Type B pancreatic cell (in vitro differentiated cells): ENCODE results near the gene SRC. TPM values are rescaled to one million over a fixed set of nuclear protein-coding genes. Genes with fewer than 3 reads are reported as not detected.
A peak's percentile ranks its signal among the peaks of the same experiment; 100 is the strongest.

ENCODE experiments used
- DNase-seq: peaks from one replicate; pipeline ENCODE4 v3.0.0; 2021; ENCODE audit warnings: mixed read lengths; ENCODE audit not compliant: unreplicated experiment; ENCODE audit errors: extremely low spot score
- H3K27ac Mint-ChIP-seq: 2 replicates; pipeline ENCODE4 v1.8.0; 2021; ENCODE audit warnings: mild to moderate bottlenecking, mixed read lengths
- H3K27me3 Mint-ChIP-seq: 2 replicates; pipeline ENCODE4 v1.8.0; 2021; ENCODE audit warnings: mixed read lengths
- H3K36me3 Mint-ChIP-seq: 2 replicates; pipeline ENCODE4 v1.8.0; 2021; ENCODE audit warnings: mixed read lengths
- H3K4me1 Mint-ChIP-seq: one replicate; pipeline ENCODE4 v1.8.0; 2021; ENCODE audit warnings: mixed read lengths; ENCODE audit not compliant: unreplicated experiment
- H3K4me3 Mint-ChIP-seq: 2 replicates; pipeline ENCODE4 v1.8.0; 2021; ENCODE audit warnings: mild to moderate bottlenecking, mixed read lengths
- H3K9me3 Mint-ChIP-seq: 2 replicates; pipeline ENCODE4 v1.8.0; 2021; ENCODE audit warnings: mixed read lengths
- CTCF ChIP-seq: fragments of 200-600 bp; sonication (generic); conservative IDR thresholded peaks from 2 replicates; pipeline ENCODE4 v1.5.0; 2021; ENCODE audit warnings: antibody characterized with exemption, mild to moderate bottlenecking
- total RNA-seq: library from RNA; stranded (reverse); gene quantifications from 2 replicates; pipeline ENCODE4 v1.2.1, GENCODE V29; 2021; ENCODE audit warnings: low replicate concordance

The SRC gene
- total RNA-seq, 1 donor from 2014 or later, result 56.0 TPM

GRCh38 chr20:37354210-37355195, 8.6 kb downstream of the SRC start:
- peaks cover 29% of the 10 kb centered on the region for H3K4me1 Mint-ChIP-seq
- no peaks in the 10 kb centered on the region for H3K9me3 Mint-ChIP-seq
- H3K27ac Mint-ChIP-seq, result no peak overlapping the region
- peaks cover 5% of the 10 kb centered on the region for H3K36me3 Mint-ChIP-seq
- H3K27me3 Mint-ChIP-seq, result no peaks in the 10 kb centered on the region
- no peak overlapping the region for H3K4me3 Mint-ChIP-seq
- TF ChIP-seq CTCF, result no peak
- no peak for DNase-seq

GRCh38 chr20:37355252-37356180, 9.6 kb downstream of the SRC start:
- H3K4me1 Mint-ChIP-seq, result peaks cover 28% of the 10 kb centered on the region
- H3K27me3 Mint-ChIP-seq, result no peaks in the 10 kb centered on the region
- H3K36me3 Mint-ChIP-seq, result peaks cover 5% of the 10 kb centered on the region
- no peaks in the 10 kb centered on the region for H3K9me3 Mint-ChIP-seq
- no peak overlapping the region for H3K4me3 Mint-ChIP-seq
- DNase-seq, result no peak
- H3K27ac Mint-ChIP-seq, result peak overlapping the region; percentile 53
- TF ChIP-seq CTCF, result no peak

GRCh38 chr20:37356387-37356786, 10.4 kb downstream of the SRC start:
- Mint-ChIP-seq H3K27me3 (no peaks in the 10 kb centered on the region), H3K9me3 (no peaks in the 10 kb centered on the region), H3K4me1 (peaks cover 24% of the 10 kb centered on the region), H3K27ac (peak overlapping the region; percentile 53), H3K36me3 (no peaks in the 10 kb centered on the region), H3K4me3 (no peak overlapping the region)
- TF ChIP-seq CTCF, result no peak
- DNase-seq, result no peak

- no peak for TF ChIP-seq CTCF
- Mint-ChIP-seq H3K9me3 (no peaks in the 10 kb centered on the region), H3K36me3 (no peaks in the 10 kb centered on the region), H3K27me3 (no peaks in the 10 kb centered on the region), H3K4me3 (no peak overlapping the region), H3K27ac (peak overlapping the region; percentile 52), H3K4me1 (peaks cover 24% of the 10 kb centered on the region)
- DNase-seq, result no peak
Measured at GRCh38 chr20:37356961-37357371, 11.0 kb downstream of the SRC start.

- H3K4me1 Mint-ChIP-seq, result peaks cover 24% of the 10 kb centered on the region
- H3K9me3 Mint-ChIP-seq, result no peaks in the 10 kb centered on the region
- no peak for TF ChIP-seq CTCF
- no peaks in the 10 kb centered on the region for H3K27me3 Mint-ChIP-seq
- peak overlapping the region; percentile 52 for H3K27ac Mint-ChIP-seq
- no peaks in the 10 kb centered on the region for H3K36me3 Mint-ChIP-seq
- no peak overlapping the region for H3K4me3 Mint-ChIP-seq
- DNase-seq, result no peak
Measured at GRCh38 chr20:37357481-37358365, 11.8 kb downstream of the SRC start.
